Adrenal gland (tissue), 5 donors: ENCODE measurements around the gene HES7.

Source experiments
- CTCF ChIP-seq, 6 experiments: fragments of 450-650 bp in 4 of 6; fragments of 200-600 bp in 2 of 6; sonication (generic) in 1 of 6; IDR thresholded peaks; 1 replicate in 5 of 6; 2 replicates in 1 of 6; pipeline versions ENCODE4 v1.5.1 to v1.8.0; 2016 to 2021; ENCODE audit warnings: antibody characterized with exemption in 6 of 6, mild to moderate bottlenecking in 2 of 6, moderate library complexity in 1 of 6
- POLR2A ChIP-seq, 2 donors: fragments of 450-650 bp; IDR thresholded peaks; one replicate each; pipeline ENCODE4 v1.6.1; 2017; ENCODE audit warnings: antibody characterized with exemption in 2 of 2, mild to moderate bottlenecking in 2 of 2, moderate library complexity in 1 of 2
- donor health status: DM: no; HTN: no; CAD: no.

- no peak for TF ChIP-seq CTCF (IDR thresholded peaks at IDR 0.05)
- no peak for TF ChIP-seq POLR2A (IDR thresholded peaks at IDR 0.05)
These were observed 20.4 kb downstream of the HES7 start for GRCh38 chr17:8103549-8103948.
